Fibroblast of pulmonary artery (primary cell): ENCODE results near the gene ABHD15.

Source experiments
- DNase-seq: peaks from one replicate; pipeline ENCODE4 v3.0.0-alpha.2; 2010; ENCODE audit warnings: low read depth
- H3K4me3 ChIP-seq: replicated peaks from 2 replicates; pipeline ENCODE4 v1.5.1; 2011; ENCODE audit warnings: low read depth, mild to moderate bottlenecking, control low read depth, low read length, moderate library complexity
- TF ChIP-seq, protein P1 (sequence below): IDR thresholded peaks from 2 replicates; pipeline ENCODE4 v1.5.1; 2011; ENCODE audit warnings: mild to moderate bottlenecking, control low read depth, low read length, inconsistent platforms; ENCODE audit errors: missing control alignments

ABHD15 gene

GRCh38 chr17:29612404-29613280, 45.8 kb upstream of the ABHD15 start:
- TF ChIP-seq, protein P1, sequence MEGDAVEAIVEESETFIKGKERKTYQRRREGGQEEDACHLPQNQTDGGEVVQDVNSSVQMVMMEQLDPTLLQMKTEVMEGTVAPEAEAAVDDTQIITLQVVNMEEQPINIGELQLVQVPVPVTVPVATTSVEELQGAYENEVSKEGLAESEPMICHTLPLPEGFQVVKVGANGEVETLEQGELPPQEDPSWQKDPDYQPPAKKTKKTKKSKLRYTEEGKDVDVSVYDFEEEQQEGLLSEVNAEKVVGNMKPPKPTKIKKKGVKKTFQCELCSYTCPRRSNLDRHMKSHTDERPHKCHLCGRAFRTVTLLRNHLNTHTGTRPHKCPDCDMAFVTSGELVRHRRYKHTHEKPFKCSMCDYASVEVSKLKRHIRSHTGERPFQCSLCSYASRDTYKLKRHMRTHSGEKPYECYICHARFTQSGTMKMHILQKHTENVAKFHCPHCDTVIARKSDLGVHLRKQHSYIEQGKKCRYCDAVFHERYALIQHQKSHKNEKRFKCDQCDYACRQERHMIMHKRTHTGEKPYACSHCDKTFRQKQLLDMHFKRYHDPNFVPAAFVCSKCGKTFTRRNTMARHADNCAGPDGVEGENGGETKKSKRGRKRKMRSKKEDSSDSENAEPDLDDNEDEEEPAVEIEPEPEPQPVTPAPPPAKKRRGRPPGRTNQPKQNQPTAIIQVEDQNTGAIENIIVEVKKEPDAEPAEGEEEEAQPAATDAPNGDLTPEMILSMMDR, result no peak
- DNase-seq, result no peak
- no peak overlapping the region for H3K4me3 ChIP-seq

- TF ChIP-seq, protein P1, result no peak
- no peak for DNase-seq
- H3K4me3 ChIP-seq, result no peak overlapping the region
Observed at GRCh38 chr17:29612094-29612403, 45.2 kb upstream of the ABHD15 start.

DNA sequence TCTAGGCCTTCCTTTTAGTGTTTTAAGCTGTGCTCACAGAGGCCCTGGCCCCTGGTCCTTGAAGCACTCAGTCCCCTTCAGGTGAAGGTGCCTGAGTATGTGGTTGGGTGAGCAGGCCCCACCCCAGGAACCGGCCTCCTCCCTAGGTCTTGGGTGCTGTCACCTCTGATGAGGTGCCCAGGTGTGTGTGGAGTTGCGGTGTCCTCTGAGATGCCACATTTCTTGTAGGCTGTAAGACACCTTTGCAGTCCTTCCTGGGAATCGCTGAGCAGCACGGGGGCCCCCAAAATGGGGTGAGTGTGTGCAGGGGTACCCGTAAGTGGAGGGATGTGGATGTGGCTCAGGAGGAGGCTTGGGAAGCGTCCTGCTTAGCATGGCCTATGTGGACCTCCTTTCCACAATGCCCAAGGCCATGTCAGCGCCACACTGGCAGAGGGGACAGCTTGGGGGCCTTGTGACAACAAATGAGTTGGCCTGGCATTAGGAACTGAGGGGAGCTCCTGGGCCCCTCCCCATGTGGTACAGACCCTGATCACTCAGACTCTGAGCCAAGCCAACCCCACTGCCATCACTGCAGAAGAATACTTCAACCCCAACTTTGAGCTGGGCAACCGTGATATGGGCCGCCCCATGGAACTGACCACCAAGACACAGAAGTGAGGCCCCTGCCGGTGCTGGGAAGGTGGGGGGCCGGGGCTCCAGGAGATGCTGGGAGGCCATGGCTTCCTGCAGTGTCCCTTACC, 44.7 kb upstream of the ABHD15 start:
- DNase-seq, result no peak
- no peak overlapping the region for H3K4me3 ChIP-seq
- TF ChIP-seq, protein P1, result no peak

DNA sequence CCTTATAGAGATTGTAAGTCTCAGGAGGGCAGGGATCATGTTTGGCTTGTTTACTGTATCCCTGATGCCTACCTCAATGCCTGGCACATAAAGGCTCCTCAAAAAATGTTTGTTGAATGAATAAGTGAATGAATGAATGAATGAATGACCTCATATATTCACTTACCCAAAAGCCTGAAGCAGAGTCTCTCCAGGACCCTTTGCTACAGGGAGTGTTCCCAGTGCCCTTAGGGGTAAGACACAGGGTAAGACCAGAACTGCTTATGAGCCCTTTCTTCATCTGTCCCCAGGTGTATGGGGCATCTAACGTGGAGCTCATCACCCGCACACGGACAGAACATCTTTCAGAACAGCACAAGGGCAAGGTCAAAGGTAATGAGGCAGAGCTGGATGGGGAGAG, 43.6 kb upstream of the ABHD15 start:
- no peak for DNase-seq
- no peak overlapping the region for H3K4me3 ChIP-seq
- TF ChIP-seq, protein P1, result no peak

- H3K4me3 ChIP-seq, result no peak overlapping the region
- DNase-seq, result no peak
- TF ChIP-seq, protein P1, result no peak
Observed at GRCh38 chr17:29608986-29609385, 42.1 kb upstream of the ABHD15 start.

DNA sequence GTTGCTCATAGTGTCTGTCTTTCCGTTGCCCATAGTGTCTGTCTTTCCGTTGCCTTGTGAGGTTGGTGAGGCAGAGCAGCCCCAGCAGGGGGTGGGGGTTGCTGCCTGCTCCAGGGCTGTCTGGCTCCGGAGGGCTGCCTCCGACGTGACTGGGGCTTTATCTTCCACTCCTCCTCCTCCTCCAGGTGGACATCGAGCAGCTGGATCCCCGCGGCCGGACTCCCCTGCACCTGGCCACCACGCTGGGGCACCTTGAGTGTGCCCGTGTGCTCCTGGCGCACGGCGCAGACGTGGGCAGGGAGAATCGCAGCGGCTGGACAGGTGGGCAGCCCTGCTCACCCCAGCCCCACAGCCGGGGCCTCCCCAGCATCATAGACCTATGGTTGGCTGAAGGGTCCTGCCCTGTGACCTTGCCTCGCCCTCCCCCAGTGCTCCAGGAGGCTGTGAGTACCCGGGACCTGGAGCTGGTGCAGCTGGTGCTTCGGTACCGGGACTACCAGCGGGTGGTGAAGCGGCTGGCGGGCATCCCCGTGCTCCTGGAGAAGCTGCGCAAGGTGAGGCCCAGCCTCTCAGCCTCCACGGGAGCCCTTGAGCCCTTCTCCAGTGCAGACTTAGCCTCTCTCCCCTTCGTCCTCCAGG, 40.8 kb upstream of the ABHD15 start:
- DNase-seq, result no peak
- TF ChIP-seq, protein P1, result no peak
- no peak overlapping the region for H3K4me3 ChIP-seq
